Erythroblast (primary cell): Measurements from ENCODE around the gene TTC29.
"Not testable (repeated sequence)": the region's sequence is repeated elsewhere in the genome, so short reads cannot be mapped to it uniquely, and the experiment has no call there.

Experiments used
- DNase-seq, 2 experiments: peaks; one replicate each; lab custom pipeline; 2025; lab: John Stamatoyannopoulos, UW
- GATA1 ChIP-seq: IDR thresholded peaks from 2 replicates; pipeline ENCODE4 v1.6.1; 2011; ENCODE audit warnings: low read depth, mild to moderate bottlenecking, control low read depth, low read length, moderate library complexity
- POLR2A ChIP-seq: IDR thresholded peaks from 2 replicates; pipeline ENCODE4 v1.6.1; 2011; ENCODE audit warnings: mild to moderate bottlenecking, low read length

TTC29 gene

GRCh38 chr4:146709956-146710355, 235.7 kb downstream of the TTC29 start:
- TF ChIP-seq GATA1 (no peak), POLR2A (no peak)
- DNase-seq = no peak

DNA sequence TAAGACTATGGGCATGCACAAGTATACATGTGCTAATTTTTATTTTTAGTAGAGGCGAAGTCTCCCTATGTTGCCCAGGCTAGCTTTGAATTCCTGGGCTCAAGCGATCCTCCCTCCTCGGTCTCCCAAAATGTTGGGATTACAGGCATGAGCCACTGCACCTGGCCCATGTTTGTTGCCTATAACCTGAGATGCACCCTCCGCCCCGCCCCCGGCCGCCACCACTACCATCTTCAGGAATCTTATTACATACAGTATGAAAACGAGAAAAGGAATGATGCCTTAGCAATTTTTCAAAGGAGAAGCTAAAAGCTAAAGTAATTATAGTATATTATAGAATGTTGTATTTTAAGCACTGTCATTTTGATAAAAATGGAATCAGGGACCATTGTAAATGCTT, 245.8 kb downstream of the TTC29 start:
- no peak for TF ChIP-seq POLR2A
- no peak for TF ChIP-seq GATA1
- no peak for DNase-seq

DNA sequence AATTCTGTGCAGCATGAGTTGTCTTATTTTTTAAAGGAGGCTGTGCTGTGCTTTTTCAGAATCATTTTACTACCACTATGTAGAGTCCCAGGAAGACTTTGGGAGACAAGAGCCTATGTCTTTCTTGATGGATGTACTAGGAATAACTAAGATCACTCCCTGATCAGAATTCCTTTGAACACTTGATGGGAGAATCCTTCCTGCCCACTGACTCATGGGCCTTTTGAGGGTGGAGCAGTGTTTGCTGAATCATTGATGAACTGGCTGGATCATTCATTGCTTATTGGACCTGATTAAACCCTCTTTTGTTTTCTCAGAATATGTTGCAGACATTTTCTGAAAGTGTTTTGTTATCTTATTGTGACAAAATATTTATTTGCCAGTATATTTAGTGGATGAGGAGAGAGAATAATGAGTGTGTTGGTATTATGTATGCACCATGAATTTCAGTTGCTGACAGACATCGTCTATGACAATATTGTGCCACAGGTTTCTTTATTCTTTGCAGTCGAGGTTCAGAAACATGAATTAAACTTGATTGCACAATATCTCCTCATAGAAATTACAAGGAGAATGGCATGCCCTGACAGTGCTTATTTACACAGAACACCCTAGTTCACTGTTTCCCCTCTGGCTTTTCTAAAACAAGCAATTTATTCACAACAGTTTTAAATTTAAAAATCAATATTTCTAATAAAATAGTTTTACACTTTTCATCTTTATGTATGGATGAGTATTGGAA, 270.7 kb downstream of the TTC29 start:
- TF ChIP-seq GATA1 (no peak), POLR2A (no peak)
- DNase-seq = no peak

DNA sequence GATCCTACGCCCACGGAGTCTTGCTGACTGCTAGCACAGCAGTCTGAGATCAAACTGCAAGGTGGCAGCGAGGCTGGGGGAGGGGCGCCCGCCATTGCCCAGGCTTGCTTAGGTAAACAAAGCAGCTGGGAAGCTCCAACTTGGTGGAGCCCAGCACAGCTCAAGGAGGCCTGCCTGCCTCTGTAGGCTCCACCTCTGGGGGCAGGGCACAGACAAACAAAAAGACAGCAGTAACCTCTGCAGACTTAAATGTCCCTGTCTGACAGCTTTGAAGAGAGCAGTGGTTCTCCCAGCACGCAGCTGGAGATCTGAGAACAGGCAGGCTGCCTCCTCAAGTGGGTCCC, 281.7 kb downstream of the TTC29 start:
- not testable (repeated sequence) for DNase-seq

DNA sequence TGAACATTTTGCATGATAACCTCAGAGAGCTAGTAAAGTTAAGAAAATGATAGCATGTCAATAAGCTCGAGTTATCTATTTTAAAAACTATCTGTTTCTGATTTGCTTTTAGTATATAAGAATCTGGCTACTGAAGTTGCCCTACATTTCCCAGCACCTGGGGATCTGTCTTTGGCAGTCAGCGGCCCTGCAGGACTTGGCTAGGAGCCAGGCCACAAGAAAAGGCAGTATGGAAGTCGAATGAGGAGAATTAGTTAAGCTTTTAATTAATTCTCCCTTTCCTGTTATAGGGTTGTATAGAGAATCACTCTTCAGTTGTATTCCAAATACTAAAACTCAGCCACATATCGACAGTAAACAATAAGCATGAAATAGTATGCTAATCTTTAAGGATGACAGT, 284.3 kb downstream of the TTC29 start:
- no peak for TF ChIP-seq POLR2A
- TF ChIP-seq GATA1 = no peak
- DNase-seq = no peak
